Uterus (tissue), 2 donors: ENCODE measurements around the gene PTPRN.

Source experiments
- CTCF ChIP-seq, 4 experiments: fragments of 200-600 bp in 2 of 4; fragments of 450-650 bp in 2 of 4; sonication (generic) in 2 of 4; IDR thresholded peaks; one replicate each; pipeline ENCODE4 v1.5.1; 2016 to 2019; ENCODE audit warnings: antibody characterized with exemption in 4 of 4, mild to moderate bottlenecking in 2 of 4, moderate library complexity in 1 of 4
- POLR2A ChIP-seq, 2 donors: fragments of 450-650 bp; IDR thresholded peaks; one replicate each; pipeline ENCODE4 v1.6.1; 2016; ENCODE audit warnings: antibody characterized with exemption in 2 of 2, mild to moderate bottlenecking in 1 of 2, moderate library complexity in 1 of 2

GRCh38 chr2:219306047-219306446 is 3.2 kb downstream of the PTPRN start:
- no peak for TF ChIP-seq CTCF (IDR thresholded peaks at IDR 0.05)
- no peak for TF ChIP-seq POLR2A (IDR thresholded peaks at IDR 0.05)
